WTC11 (cell line): ENCODE results near the gene CEP85L.

Source experiments
- E2F5 ChIP-seq: sonication (generic); formaldehyde crosslinking; IDR thresholded peaks from 2 replicates; pipeline ENCODE4 v1.8.1; 2022; ENCODE audit warnings: mild to moderate bottlenecking, moderate library complexity, missing genetic modification reagents
- TF ChIP-seq, protein P1 (sequence below): sonication (generic); formaldehyde crosslinking; IDR thresholded peaks from 2 replicates; pipeline ENCODE4 v1.8.0; 2023; ENCODE audit warnings: mild to moderate bottlenecking, missing genetic modification reagents
- TF ChIP-seq, protein P2 (sequence below): sonication (generic); formaldehyde crosslinking; IDR thresholded peaks from 2 replicates; pipeline ENCODE4 v1.8.1; 2023; ENCODE audit warnings: mild to moderate bottlenecking, missing genetic modification reagents

GRCh38 chr6:118649918-118650581, 1.3 kb downstream of the CEP85L start:
- TF ChIP-seq, protein P1, sequence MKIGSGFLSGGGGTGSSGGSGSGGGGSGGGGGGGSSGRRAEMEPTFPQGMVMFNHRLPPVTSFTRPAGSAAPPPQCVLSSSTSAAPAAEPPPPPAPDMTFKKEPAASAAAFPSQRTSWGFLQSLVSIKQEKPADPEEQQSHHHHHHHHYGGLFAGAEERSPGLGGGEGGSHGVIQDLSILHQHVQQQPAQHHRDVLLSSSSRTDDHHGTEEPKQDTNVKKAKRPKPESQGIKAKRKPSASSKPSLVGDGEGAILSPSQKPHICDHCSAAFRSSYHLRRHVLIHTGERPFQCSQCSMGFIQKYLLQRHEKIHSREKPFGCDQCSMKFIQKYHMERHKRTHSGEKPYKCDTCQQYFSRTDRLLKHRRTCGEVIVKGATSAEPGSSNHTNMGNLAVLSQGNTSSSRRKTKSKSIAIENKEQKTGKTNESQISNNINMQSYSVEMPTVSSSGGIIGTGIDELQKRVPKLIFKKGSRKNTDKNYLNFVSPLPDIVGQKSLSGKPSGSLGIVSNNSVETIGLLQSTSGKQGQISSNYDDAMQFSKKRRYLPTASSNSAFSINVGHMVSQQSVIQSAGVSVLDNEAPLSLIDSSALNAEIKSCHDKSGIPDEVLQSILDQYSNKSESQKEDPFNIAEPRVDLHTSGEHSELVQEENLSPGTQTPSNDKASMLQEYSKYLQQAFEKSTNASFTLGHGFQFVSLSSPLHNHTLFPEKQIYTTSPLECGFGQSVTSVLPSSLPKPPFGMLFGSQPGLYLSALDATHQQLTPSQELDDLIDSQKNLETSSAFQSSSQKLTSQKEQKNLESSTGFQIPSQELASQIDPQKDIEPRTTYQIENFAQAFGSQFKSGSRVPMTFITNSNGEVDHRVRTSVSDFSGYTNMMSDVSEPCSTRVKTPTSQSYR (CRISPR knock-in tag), result no peak
- TF ChIP-seq, protein P2, sequence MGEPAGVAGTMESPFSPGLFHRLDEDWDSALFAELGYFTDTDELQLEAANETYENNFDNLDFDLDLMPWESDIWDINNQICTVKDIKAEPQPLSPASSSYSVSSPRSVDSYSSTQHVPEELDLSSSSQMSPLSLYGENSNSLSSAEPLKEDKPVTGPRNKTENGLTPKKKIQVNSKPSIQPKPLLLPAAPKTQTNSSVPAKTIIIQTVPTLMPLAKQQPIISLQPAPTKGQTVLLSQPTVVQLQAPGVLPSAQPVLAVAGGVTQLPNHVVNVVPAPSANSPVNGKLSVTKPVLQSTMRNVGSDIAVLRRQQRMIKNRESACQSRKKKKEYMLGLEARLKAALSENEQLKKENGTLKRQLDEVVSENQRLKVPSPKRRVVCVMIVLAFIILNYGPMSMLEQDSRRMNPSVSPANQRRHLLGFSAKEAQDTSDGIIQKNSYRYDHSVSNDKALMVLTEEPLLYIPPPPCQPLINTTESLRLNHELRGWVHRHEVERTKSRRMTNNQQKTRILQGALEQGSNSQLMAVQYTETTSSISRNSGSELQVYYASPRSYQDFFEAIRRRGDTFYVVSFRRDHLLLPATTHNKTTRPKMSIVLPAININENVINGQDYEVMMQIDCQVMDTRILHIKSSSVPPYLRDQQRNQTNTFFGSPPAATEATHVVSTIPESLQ (CRISPR knock-in tag), result no peak
- TF ChIP-seq E2F5 (CRISPR knock-in tag), result no peak
